Neural progenitor cell (in vitro differentiated cells): ENCODE measurements around the gene NTM.

Source experiments
- CTCF ChIP-seq: fragments of 200-600 bp; sonication (generic); IDR thresholded peaks from 2 replicates; pipeline ENCODE4 v1.5.1; 2017; ENCODE audit warnings: antibody characterized with exemption, mild to moderate bottlenecking
- EZH2 ChIP-seq: fragments of 200-600 bp; sonication (generic); IDR thresholded peaks from 2 replicates; pipeline ENCODE4 v1.6.1; 2017; ENCODE audit warnings: antibody characterized with exemption, mild to moderate bottlenecking, moderate library complexity

- no peak for TF ChIP-seq CTCF
- no peak for TF ChIP-seq EZH2
Measured at GRCh38 chr11:132139181-132139580, 768.8 kb downstream of the NTM start.
